GM23338 (cell line): ENCODE measurements around the gene GNPTAB. TPM values are rescaled to one million over a fixed set of nuclear protein-coding genes. Genes with fewer than 3 reads are reported as not detected.
A peak's percentile ranks its signal among the peaks of the same experiment; 100 is the strongest.

ENCODE experiments used
- ATAC-seq: fragments of 200-7000 bp; cut with Tn5 transposase; 3 replicates; pipeline ENCODE4 v1.9.1; 2020
- DNase-seq: peaks from one replicate; pipeline ENCODE4 v3.0.0-alpha.2; 2015; ENCODE audit warnings: low spot score
- H2AFZ ChIP-seq: fragments of 200-600 bp; sonication (generic); 2 replicates; pipeline ENCODE4 v1.8.0; 2016; ENCODE audit warnings: antibody characterized with exemption, mild to moderate bottlenecking, moderate library complexity
- H3F3A ChIP-seq: fragments of 200-600 bp; sonication (generic); replicated peaks from 2 replicates; pipeline ENCODE4 v1.8.0; 2017; ENCODE audit warnings: antibody characterized with exemption, mixed run types, low read depth
- H3K27ac ChIP-seq: fragments of 200-600 bp; sonication (generic); 2 replicates; pipeline ENCODE4 v1.6.1; 2016; ENCODE audit warnings: low read depth
- H3K27me3 ChIP-seq: fragments of 200-600 bp; sonication (generic); 2 replicates; pipeline ENCODE4 v1.8.0; 2016; ENCODE audit warnings: mild to moderate bottlenecking, mixed run types, moderate library complexity; ENCODE audit not compliant: insufficient read depth
- H3K36me3 ChIP-seq: fragments of 200-600 bp; sonication (generic); 2 replicates; pipeline ENCODE4 v1.8.0; 2016; ENCODE audit warnings: mild to moderate bottlenecking; ENCODE audit not compliant: insufficient read depth
- H3K4me1 ChIP-seq: fragments of 200-600 bp; sonication (generic); 2 replicates; pipeline ENCODE4 v1.8.0; 2016; ENCODE audit warnings: mild to moderate bottlenecking, moderate library complexity; ENCODE audit not compliant: insufficient read depth
- H3K4me2 ChIP-seq: fragments of 200-600 bp; sonication (generic); 2 replicates; pipeline ENCODE4 v1.7.1; 2017; ENCODE audit warnings: mixed run types
- H3K4me3 ChIP-seq: fragments of 200-600 bp; sonication (generic); 2 replicates; pipeline ENCODE4 v1.6.1; 2016; ENCODE audit warnings: mixed run types
- H3K79me2 ChIP-seq: fragments of 200-600 bp; sonication (generic); replicated peaks from 2 replicates; pipeline ENCODE4 v1.8.0; 2017; ENCODE audit warnings: mild to moderate bottlenecking; ENCODE audit not compliant: insufficient read depth
- H3K9me2 ChIP-seq: fragments of 200-600 bp; sonication (generic); 2 replicates; pipeline ENCODE4 v1.8.0; 2017; ENCODE audit not compliant: insufficient read depth
- H4K20me1 ChIP-seq: fragments of 200-600 bp; sonication (generic); replicated peaks from 2 replicates; pipeline ENCODE4 v1.8.0; 2017; ENCODE audit warnings: mild to moderate bottlenecking; ENCODE audit not compliant: insufficient read depth
- H3K27ac Mint-ChIP-seq: 2 replicates; pipeline ENCODE4 v1.8.0; 2020; ENCODE audit warnings: inconsistent platforms, mild to moderate bottlenecking, moderate library complexity, mixed read lengths
- H3K27me3 Mint-ChIP-seq: 3 replicates; pipeline ENCODE4 v1.8.0; 2022; ENCODE audit warnings: low read depth, mild to moderate bottlenecking, moderate library complexity, mixed read lengths, inconsistent platforms; ENCODE audit not compliant: insufficient read depth, poor library complexity
- H3K36me3 Mint-ChIP-seq: 3 replicates; pipeline ENCODE4 v1.8.0; 2021; ENCODE audit warnings: low read depth, mild to moderate bottlenecking, inconsistent platforms, moderate library complexity, mixed read lengths
- H3K4me1 Mint-ChIP-seq: 3 replicates; pipeline ENCODE4 v1.8.0; 2020; ENCODE audit warnings: mild to moderate bottlenecking, inconsistent platforms, mixed read lengths
- H3K4me3 Mint-ChIP-seq: 3 replicates; pipeline ENCODE4 v1.8.0; 2021; ENCODE audit warnings: moderate library complexity, mild to moderate bottlenecking, inconsistent platforms, mixed read lengths
- H3K9me3 Mint-ChIP-seq: 3 replicates; pipeline ENCODE4 v1.8.0; 2020; ENCODE audit warnings: moderate library complexity, mild to moderate bottlenecking, inconsistent platforms, mixed read lengths
- CTCF ChIP-seq, 2 experiments: fragments of 200-600 bp in 1 of 2; sonication (generic) in 1 of 2; conservative IDR thresholded peaks; 2 replicates each; pipeline versions ENCODE4 v1.5.1 to v1.6.1; 2016 to 2017; ENCODE audit warnings: antibody characterized with exemption in 2 of 2, low read depth in 2 of 2, mild to moderate bottlenecking in 2 of 2, moderate library complexity in 1 of 2
- ETS1 ChIP-seq: IDR thresholded peaks from 2 replicates; pipeline ENCODE4 v1.6.1; 2016; ENCODE audit warnings: antibody characterized with exemption
- EZH2 ChIP-seq: fragments of 200-600 bp; sonication (generic); IDR thresholded peaks from one replicate; pipeline ENCODE4 v1.8.0; 2017; ENCODE audit warnings: antibody characterized with exemption, mild to moderate bottlenecking, low read depth; ENCODE audit not compliant: unreplicated experiment
- EZH2phosphoT487 ChIP-seq: fragments of 200-600 bp; sonication (generic); IDR thresholded peaks from one replicate; pipeline ENCODE4 v1.8.1; 2018; ENCODE audit warnings: antibody characterized with exemption; ENCODE audit not compliant: unreplicated experiment
- NANOG ChIP-seq: IDR thresholded peaks from 2 replicates; pipeline ENCODE4 v1.6.1; 2016; ENCODE audit warnings: antibody characterized with exemption, borderline replicate concordance
- POLR2AphosphoS5 ChIP-seq: IDR thresholded peaks from 2 replicates; pipeline ENCODE4 v1.6.1; 2016; ENCODE audit warnings: antibody characterized with exemption, low read depth
- REST ChIP-seq: IDR thresholded peaks from one replicate; pipeline ENCODE4 v1.6.1; 2018; ENCODE audit warnings: antibody characterized with exemption; ENCODE audit not compliant: unreplicated experiment
- ZNF114 ChIP-seq: fragments of 250-450 bp; sonication (Bioruptor Pico); IDR thresholded peaks from 2 replicates; pipeline ENCODE4 v1.5.0; 2020; ENCODE audit warnings: mild to moderate bottlenecking, moderate library complexity
- ZNF331 ChIP-seq: fragments of 250-450 bp; sonication (Bioruptor Pico); IDR thresholded peaks from 2 replicates; pipeline ENCODE4 v1.5.0; 2020; ENCODE audit warnings: low read depth, mild to moderate bottlenecking, moderate library complexity
- ZNF462 ChIP-seq: fragments of 250-450 bp; sonication (Bioruptor Pico); IDR thresholded peaks from 2 replicates; pipeline ENCODE4 v1.5.0; 2020; ENCODE audit warnings: mild to moderate bottlenecking, moderate library complexity
- polyA plus RNA-seq: library from polyadenylated mRNA; unstranded; fragments of >200 nt; fragmentation: Nextera tagmentation; extraction: Ambion mirVana; gene quantifications from 2 replicates; pipeline ENCODE4 v1.2.1, GENCODE V29; 2016
- total RNA-seq: library from RNA; depleted of rRNA; stranded (reverse); fragments of >200 nt; shearing (Covaris generic); gene quantifications from 2 replicates; pipeline ENCODE4 v1.2.3, GENCODE V29; 2014

Gene GNPTAB
- total and polyA plus RNA-seq, 2 experiments from 2014 or later, result 23.6 to 58.3 TPM

GRCh38 chr12:101845137-101845711 lies 14.5 kb upstream of the GNPTAB start:
- H3K27ac Mint-ChIP-seq, result no peak overlapping the region
- Histone ChIP-seq H3K4me1 (no peaks in the 10 kb centered on the region), H3K27ac (no peak overlapping the region), H4K20me1 (no peaks in the 10 kb centered on the region), H3K4me2 (no peak overlapping the region), H3K27me3 (no peaks in the 10 kb centered on the region), H3K36me3 (no peaks in the 10 kb centered on the region), H3F3A (no peaks in the 10 kb centered on the region), H3K79me2 (no peaks in the 10 kb centered on the region), H3K4me3 (no peak overlapping the region), H3K9me2 (no peaks in the 10 kb centered on the region), H2AFZ (no peak overlapping the region)
- TF ChIP-seq EZH2, result no peak
- TF ChIP-seq EZH2phosphoT487, result no peak
- TF ChIP-seq NANOG, result no peak
- no peak for TF ChIP-seq CTCF (conservative IDR thresholded peaks at IDR 0.05; ENCODE audit: low read depth in 2 of 2)
- no peak for TF ChIP-seq ZNF331 (CRISPR knock-in tag)
- no peak for TF ChIP-seq ZNF114
- no peak for TF ChIP-seq POLR2AphosphoS5
- no peaks in the 10 kb centered on the region for H3K9me3 Mint-ChIP-seq
- peaks cover 3% of the 10 kb centered on the region for H3K27me3 Mint-ChIP-seq
- H3K4me1 Mint-ChIP-seq, result no peaks in the 10 kb centered on the region
- H3K36me3 Mint-ChIP-seq, result no peaks in the 10 kb centered on the region
- DNase-seq (no peak), ATAC-seq (no peak)
- H3K4me3 Mint-ChIP-seq, result no peak overlapping the region

- Histone ChIP-seq H3K9me2 (no peaks in the 10 kb centered on the region), H3F3A (no peaks in the 10 kb centered on the region), H3K4me3 (no peak overlapping the region), H3K36me3 (no peaks in the 10 kb centered on the region), H2AFZ (peak overlapping the region; percentile 18; the same call in 1 of the 2 replicates), H3K4me2 (no peak overlapping the region), H4K20me1 (no peaks in the 10 kb centered on the region), H3K27me3 (no peaks in the 10 kb centered on the region), H3K27ac (no peak overlapping the region), H3K4me1 (no peaks in the 10 kb centered on the region), H3K79me2 (no peaks in the 10 kb centered on the region)
- Mint-ChIP-seq H3K4me1 (no peaks in the 10 kb centered on the region), H3K9me3 (no peaks in the 10 kb centered on the region), H3K27ac (no peak overlapping the region), H3K27me3 (peaks cover 5% of the 10 kb centered on the region), H3K4me3 (no peak overlapping the region), H3K36me3 (no peaks in the 10 kb centered on the region)
- ATAC-seq, result no peak
- no peak for DNase-seq
- TF ChIP-seq POLR2AphosphoS5 (no peak), ETS1 (no peak), ZNF462 (no peak), REST (no peak)
These were observed 10.3 kb upstream of the GNPTAB start for GRCh38 chr12:101841069-101841468.
